Testis (tissue), 2 donors: ENCODE measurements around the gene SDK2.

Source experiments
- CTCF ChIP-seq, 3 experiments: fragments of 450-650 bp in 2 of 3; fragments of 200-600 bp in 1 of 3; sonication (generic) in 1 of 3; IDR thresholded peaks; one replicate each; pipeline ENCODE4 v1.5.1; 2016 to 2019; ENCODE audit warnings: antibody characterized with exemption in 3 of 3, mild to moderate bottlenecking in 2 of 3, moderate library complexity in 1 of 3
- POLR2A ChIP-seq: fragments of 450-650 bp; IDR thresholded peaks from one replicate; pipeline ENCODE4 v1.6.1; 2017; ENCODE audit warnings: antibody characterized with exemption, mild to moderate bottlenecking, moderate library complexity

DNA sequence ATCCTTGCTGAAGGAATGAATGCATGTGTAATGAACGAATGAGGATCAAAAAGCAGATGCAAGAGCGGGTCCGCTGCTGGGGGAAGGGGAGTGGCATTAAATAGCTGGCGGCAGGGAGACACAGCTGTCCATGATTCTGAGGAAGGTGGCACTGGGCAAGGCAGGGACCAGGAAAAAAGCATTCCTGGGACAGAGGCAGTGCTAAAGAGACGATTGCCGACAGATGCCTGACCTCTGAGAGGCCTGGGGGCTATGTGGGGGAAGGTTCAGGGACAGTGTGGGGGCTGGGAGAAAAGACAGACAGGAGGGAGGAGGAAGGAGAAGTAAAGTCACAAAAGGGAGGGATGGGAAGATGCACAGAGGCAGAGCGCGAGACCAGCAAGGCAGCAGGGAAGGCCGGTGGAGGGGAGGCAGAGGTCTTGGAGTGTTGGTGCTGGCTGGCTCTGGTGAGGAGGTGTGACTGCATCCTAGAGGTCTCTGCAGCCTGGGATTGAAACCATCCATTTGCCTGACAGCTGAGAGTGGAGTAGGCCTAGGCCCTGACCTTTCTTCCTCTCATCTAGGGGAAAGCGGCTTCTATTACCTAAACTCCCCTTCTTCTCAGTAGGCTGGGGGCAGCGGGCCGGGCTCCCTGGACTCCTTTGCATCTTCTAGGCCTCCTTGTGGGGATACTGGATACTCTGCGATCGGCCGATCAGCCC lies 109.9 kb downstream of the SDK2 start:
- TF ChIP-seq CTCF (IDR thresholded peaks at IDR 0.05) (no peak), POLR2A (no peak)
